ENCODE data around the gene ACTN2.

GRCh38 chr1:236799001-236799400, 112.7 kb downstream of the ACTN2 start:
- no peak for TF ChIP-seq CREB5 (CRISPR knock-in tag; IDR thresholded peaks at IDR 0.05; ENCODE audit: low read depth)
- no peak for TF ChIP-seq ZFP3 (CRISPR knock-in tag; IDR thresholded peaks at IDR 0.05)
- no peak for TF ChIP-seq CSRNP3 (CRISPR knock-in tag; IDR thresholded peaks at IDR 0.05)
- TF ChIP-seq PATZ1 (CRISPR knock-in tag; IDR thresholded peaks at IDR 0.05; ENCODE audit: borderline replicate concordance), result no peak
- TF ChIP-seq GLIS3 (CRISPR knock-in tag; IDR thresholded peaks at IDR 0.05), result no peak
- TF ChIP-seq ARNTL (CRISPR knock-in tag; IDR thresholded peaks at IDR 0.05; ENCODE audit: borderline replicate concordance, low read depth), result no peak
- TF ChIP-seq TCF4 (CRISPR knock-in tag; IDR thresholded peaks at IDR 0.05; ENCODE audit: borderline replicate concordance), result no peak
- TF ChIP-seq PPARA (CRISPR knock-in tag; IDR thresholded peaks at IDR 0.05; ENCODE audit: borderline replicate concordance), result no peak
- TF ChIP-seq ESRRG (CRISPR knock-in tag; IDR thresholded peaks at IDR 0.05), result no peak
